Stomach (tissue), 9 donors: ENCODE data around the gene CEP85. TPM values are rescaled to one million over a fixed set of nuclear protein-coding genes. Genes with fewer than 3 reads are reported as not detected.

Experiments used
- DNase-seq, 2 donors: peaks; one replicate each; pipeline versions ENCODE4 v3.0.0 to v3.0.0-alpha.2; 2013 to 2019
- H3K27ac ChIP-seq, 5 donors: fragments of 200-600 bp in 4 of 5; sonication (generic) in 4 of 5; one replicate each; pipeline ENCODE4 v1.5.1; 2013 to 2019; ENCODE audit warnings: mild to moderate bottlenecking in 1 of 5, moderate library complexity in 1 of 5
- H3K27me3 ChIP-seq, 3 donors: fragments of 200-600 bp; sonication (generic); one replicate each; pipeline ENCODE4 v1.5.1; 2017 to 2019; ENCODE audit warnings: mixed run types in 1 of 3
- H3K36me3 ChIP-seq, 4 donors: fragments of 200-600 bp; sonication (generic); 1 replicate in 3 of 4; 2 replicates in 1 of 4; pipeline ENCODE4 v1.5.1; 2016 to 2019
- H3K4me1 ChIP-seq, 4 donors: fragments of 200-600 bp; sonication (generic); one replicate each; pipeline ENCODE4 v1.5.1; 2016 to 2019
- H3K4me3 ChIP-seq, 4 donors: fragments of 200-600 bp; sonication (generic) in 3 of 4; one replicate each; pipeline ENCODE4 v1.5.1; 2016 to 2019; ENCODE audit warnings: mild to moderate bottlenecking in 1 of 4
- H3K9me3 ChIP-seq, 4 donors: fragments of 200-600 bp; sonication (generic); one replicate each; pipeline ENCODE4 v1.5.1; 2016 to 2019
- EP300 ChIP-seq: sonication (generic); formaldehyde crosslinking; IDR thresholded peaks from one replicate; pipeline ENCODE4 v1.6.1; 2017; ENCODE audit warnings: antibody characterized with exemption
- POLR2A ChIP-seq, 4 donors: fragments of 450-650 bp; IDR thresholded peaks; one replicate each; pipeline ENCODE4 v1.6.1; 2016; ENCODE audit warnings: antibody characterized with exemption in 4 of 4, control low read depth in 2 of 4, mild to moderate bottlenecking in 1 of 4, moderate library complexity in 1 of 4
- POLR2AphosphoS5 ChIP-seq, 3 donors: sonication (generic); formaldehyde crosslinking; IDR thresholded peaks; one replicate each; pipeline ENCODE4 v1.6.1; 2016; ENCODE audit warnings: antibody characterized with exemption in 3 of 3
- WGBS, 5 donors: extraction: QIAGEN DNeasy Blood & Tissue Kit in 3 of 5; methylation state at CpG; one replicate each; pipeline versions ENCODE4 v1.1.5 to v1.1.7; 2013 to 2018; 5-methylcytosine and 5-hydroxymethylcytosine counted together
- intact Hi-C: fragments of 100-400 bp; cut with DNase I; formaldehyde crosslinking; loops from one replicate; pipeline ENCODE4 v1.15.1; 2023; ENCODE audit warnings: low total_unique reads
- polyA plus RNA-seq, 3 donors: library from polyadenylated mRNA; stranded (reverse); fragments of 200-250 nt; gene quantifications; one replicate each; pipeline ENCODE4 v1.2.3, GENCODE V29; 2013
- total RNA-seq, 5 donors: library from RNA; depleted of rRNA; stranded (reverse); fragments of >200 nt; gene quantifications; one replicate each; pipeline versions ENCODE4 v1.1.0 to v1.2.3, GENCODE V29; 2014 to 2016
- TF ChIP-seq, protein P1 (sequence below), 7 experiments: fragments of 450-650 bp in 4 of 7; fragments of 200-600 bp in 3 of 7; sonication (generic) in 3 of 7; IDR thresholded peaks; one replicate each; pipeline ENCODE4 v1.5.1; 2016 to 2019; ENCODE audit warnings: antibody characterized with exemption in 7 of 7, control low read depth in 2 of 7, mild to moderate bottlenecking in 1 of 7
- donor health status: healthy with polysubstance abuse.
- donor health status: Bipolar disorder and iron deficiency.
- donor health status: healthy.

CEP85 gene
- total and polyA plus RNA-seq, 8 donors = 0.58 to 21.0 (median 5.9) TPM

DNA sequence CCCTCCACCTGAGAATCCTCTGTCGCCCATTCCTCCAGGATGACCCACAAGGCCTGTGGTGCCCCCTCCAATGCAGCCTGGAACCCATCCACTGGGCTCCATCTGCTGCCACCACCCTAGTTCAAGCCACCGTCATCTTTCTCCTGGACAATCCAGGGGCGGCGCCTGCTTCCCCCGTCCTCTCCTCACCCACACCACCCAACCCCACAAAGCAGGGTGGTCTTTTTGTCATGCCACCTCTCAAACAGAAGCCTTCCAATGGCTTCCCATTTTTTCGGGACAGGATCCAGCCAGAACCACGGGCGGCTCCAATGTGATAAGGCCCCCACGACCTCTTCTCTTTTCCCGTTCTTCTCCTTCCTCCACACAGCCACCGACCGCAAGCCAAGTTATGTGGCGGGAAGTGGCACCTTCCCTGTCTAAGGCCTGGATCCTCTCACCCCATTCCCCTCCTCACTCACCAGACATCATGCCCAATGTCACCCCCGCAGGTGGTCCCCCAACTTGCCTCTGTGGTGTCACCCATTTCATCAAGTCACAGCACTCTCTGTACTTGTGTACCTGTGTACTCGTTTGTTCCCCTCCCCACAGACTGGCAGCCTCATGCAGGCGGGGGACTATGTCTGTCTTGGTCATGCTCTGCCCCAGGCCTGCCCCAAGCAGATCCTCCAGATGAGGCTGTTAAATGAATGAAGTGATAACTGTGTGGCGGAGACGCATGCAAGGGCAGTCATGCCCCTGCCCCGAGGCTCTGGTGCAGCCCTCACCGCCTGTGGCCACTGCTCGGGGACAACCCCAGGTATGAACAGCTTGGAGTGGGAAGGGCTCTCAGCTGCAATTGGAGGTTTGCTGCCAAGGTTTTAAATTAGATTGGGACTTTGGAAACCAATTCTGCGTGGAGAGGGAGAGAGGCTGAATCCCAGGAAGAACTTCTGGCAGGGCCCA lies 61.5 kb downstream of the CEP85 start:
- intact Hi-C loops = no loop called here
- DNase-seq = no peak
- H3K4me3 ChIP-seq = no peak overlapping the region
- 89 to 92% (median 91%) methylated on average over 22 of the region's 22 CpGs for WGBS, 5 donors
- TF ChIP-seq EP300 = no peak
- TF ChIP-seq POLR2A (IDR thresholded peaks at IDR 0.05) = no peak
- TF ChIP-seq POLR2AphosphoS5 (IDR thresholded peaks at IDR 0.05) = no peak
- TF ChIP-seq, protein P1, sequence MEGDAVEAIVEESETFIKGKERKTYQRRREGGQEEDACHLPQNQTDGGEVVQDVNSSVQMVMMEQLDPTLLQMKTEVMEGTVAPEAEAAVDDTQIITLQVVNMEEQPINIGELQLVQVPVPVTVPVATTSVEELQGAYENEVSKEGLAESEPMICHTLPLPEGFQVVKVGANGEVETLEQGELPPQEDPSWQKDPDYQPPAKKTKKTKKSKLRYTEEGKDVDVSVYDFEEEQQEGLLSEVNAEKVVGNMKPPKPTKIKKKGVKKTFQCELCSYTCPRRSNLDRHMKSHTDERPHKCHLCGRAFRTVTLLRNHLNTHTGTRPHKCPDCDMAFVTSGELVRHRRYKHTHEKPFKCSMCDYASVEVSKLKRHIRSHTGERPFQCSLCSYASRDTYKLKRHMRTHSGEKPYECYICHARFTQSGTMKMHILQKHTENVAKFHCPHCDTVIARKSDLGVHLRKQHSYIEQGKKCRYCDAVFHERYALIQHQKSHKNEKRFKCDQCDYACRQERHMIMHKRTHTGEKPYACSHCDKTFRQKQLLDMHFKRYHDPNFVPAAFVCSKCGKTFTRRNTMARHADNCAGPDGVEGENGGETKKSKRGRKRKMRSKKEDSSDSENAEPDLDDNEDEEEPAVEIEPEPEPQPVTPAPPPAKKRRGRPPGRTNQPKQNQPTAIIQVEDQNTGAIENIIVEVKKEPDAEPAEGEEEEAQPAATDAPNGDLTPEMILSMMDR (IDR thresholded peaks at IDR 0.05) = no peak
- no peaks in the 10 kb centered on the region for H3K9me3 ChIP-seq
- H3K27me3 ChIP-seq = no peaks in the 10 kb centered on the region
- no peak overlapping the region for H3K27ac ChIP-seq
- H3K36me3 ChIP-seq = peaks cover 0 to 27% (median 12%) of the 10 kb centered on the region in 4 donors
- peaks cover under 1 to 25% (median 3%) of the 10 kb centered on the region in 4 donors for H3K4me1 ChIP-seq

DNA sequence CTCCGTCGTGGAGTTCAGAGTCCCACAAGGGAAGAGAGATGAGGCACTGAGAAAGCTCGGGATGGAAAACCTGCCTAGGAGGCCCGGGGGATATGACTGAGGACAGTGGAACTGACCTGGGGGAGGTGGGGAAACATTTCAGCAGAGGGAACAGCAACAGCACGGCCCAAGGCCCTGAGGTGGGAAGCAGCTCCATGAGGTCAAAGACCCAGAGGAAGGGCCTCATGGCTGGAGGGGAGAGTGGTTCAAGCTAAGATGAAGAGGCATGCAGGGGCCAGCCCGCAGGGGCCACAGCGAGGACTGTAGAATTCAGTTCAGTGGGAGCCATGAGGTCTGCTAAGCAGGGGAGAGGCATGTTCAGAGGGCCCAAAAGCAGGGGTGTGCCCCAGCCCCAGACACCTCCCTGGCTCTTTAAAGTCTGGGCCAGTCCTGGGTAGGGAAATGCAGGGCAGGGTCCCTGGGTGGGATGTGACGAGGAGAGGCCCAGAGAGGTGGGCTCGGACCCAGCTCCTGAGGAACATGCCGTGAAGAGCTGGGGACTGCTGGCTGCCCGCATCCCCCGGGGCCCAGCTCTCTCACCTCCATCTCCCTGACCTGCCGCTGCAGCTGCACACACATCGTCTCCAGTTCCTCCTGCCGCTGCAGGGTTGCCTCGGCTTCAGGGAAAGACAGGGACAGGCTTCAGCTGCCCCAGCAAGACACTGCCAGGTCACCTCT lies 62.5 kb downstream of the CEP85 start:
- H3K36me3 ChIP-seq = peaks cover 0 to 30% (median 13%) of the 10 kb centered on the region in 4 donors
- TF ChIP-seq POLR2AphosphoS5 (IDR thresholded peaks at IDR 0.05) (no peak), POLR2A (IDR thresholded peaks at IDR 0.05) (no peak), EP300 (no peak)
- TF ChIP-seq, protein P1 (IDR thresholded peaks at IDR 0.05) = no peak
- WGBS, 5 donors = 87 to 92% (median 90%) methylated on average over 16 of the region's 16 CpGs
- no peak overlapping the region for H3K27ac ChIP-seq
- intact Hi-C loops = no loop called here
- H3K4me3 ChIP-seq = no peak overlapping the region
- DNase-seq = no peak
- H3K9me3 ChIP-seq = no peaks in the 10 kb centered on the region
- no peaks in the 10 kb centered on the region for H3K27me3 ChIP-seq
- H3K4me1 ChIP-seq = peaks cover 0 to 15% (median 0%) of the 10 kb centered on the region in 4 donors

- no peak for TF ChIP-seq POLR2AphosphoS5 (IDR thresholded peaks at IDR 0.05)
- TF ChIP-seq EP300 = no peak
- TF ChIP-seq, protein P1 (IDR thresholded peaks at IDR 0.05) = no peak
- TF ChIP-seq POLR2A (IDR thresholded peaks at IDR 0.05) = no peak
- Histone ChIP-seq H3K27me3 (no peaks in the 10 kb centered on the region), H3K4me3 (no peak overlapping the region), H3K4me1 (peaks cover 0 to 7% (median 0%) of the 10 kb centered on the region in 4 donors), H3K9me3 (no peaks in the 10 kb centered on the region), H3K36me3 (peaks cover 0 to 32% (median 13%) of the 10 kb centered on the region in 4 donors), H3K27ac (no peak overlapping the region)
- intact Hi-C loops = no loop called here
- DNase-seq = no peak
- 91 to 98% (median 93%) methylated on average over 5 to 12 of the region's 12 CpGs for WGBS, 5 donors
Observed at GRCh38 chr1:26297057-26297790, 63.2 kb downstream of the CEP85 start.

DNA sequence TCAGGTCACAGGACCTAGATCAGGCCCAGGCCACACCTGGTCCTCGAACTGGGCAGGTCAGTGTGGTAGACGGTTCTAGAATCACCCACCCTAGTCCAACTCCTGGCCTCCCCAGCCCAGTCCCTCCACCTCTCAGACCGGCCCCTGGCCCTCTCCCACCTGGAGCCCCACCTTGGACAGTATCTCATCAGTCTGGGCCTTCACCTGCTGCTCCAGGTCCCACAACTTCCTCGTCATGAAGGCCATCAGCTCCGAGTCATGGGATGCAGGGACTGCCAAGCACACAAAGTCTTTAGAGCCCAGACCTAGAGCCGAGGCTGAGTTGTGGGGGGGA lies 63.8 kb downstream of the CEP85 start:
- Histone ChIP-seq H3K27ac (no peak overlapping the region), H3K9me3 (no peaks in the 10 kb centered on the region), H3K36me3 (peaks cover 0 to 32% (median 13%) of the 10 kb centered on the region in 4 donors), H3K4me3 (no peak overlapping the region), H3K27me3 (no peaks in the 10 kb centered on the region), H3K4me1 (peaks cover 0 to 6% (median 0%) of the 10 kb centered on the region in 4 donors)
- TF ChIP-seq EP300 (no peak), POLR2AphosphoS5 (IDR thresholded peaks at IDR 0.05) (no peak)
- TF ChIP-seq, protein P1 (IDR thresholded peaks at IDR 0.05) = no peak
- intact Hi-C loops = no loop called here
- DNase-seq = no peak
- 61 to 83% (median 70%) methylated on average over 3 to 6 of the region's 6 CpGs for WGBS, 5 donors
